Kasumi-1 (cell line): ENCODE data around the gene NXPH1.

ENCODE experiments used
- DNase-seq, 2 experiments: peaks; one replicate each; lab custom pipeline; 2025; lab: John Stamatoyannopoulos, UW

The NXPH1 gene

DNA sequence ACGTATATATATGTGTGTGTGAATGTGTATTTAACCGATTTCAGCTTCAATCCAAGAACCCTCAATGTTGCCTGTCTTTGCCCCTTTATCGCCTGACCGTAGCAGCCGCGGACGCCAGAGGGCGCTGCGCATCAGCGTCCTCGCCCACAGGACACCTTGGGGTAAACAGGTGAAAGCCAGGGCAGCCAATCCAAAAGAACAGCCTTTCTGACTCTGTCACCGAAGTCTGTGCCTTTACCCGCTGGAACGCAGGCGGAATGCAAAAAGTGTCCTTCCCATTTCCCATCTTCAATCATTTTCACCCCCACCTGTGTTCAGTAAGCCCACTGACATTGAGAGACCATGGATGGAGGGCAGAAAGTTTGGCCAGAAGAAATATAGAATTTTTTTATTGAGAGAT is 3.6 kb downstream of the NXPH1 start:
- peak; percentile 0 to 19 for DNase-seq

DNA sequence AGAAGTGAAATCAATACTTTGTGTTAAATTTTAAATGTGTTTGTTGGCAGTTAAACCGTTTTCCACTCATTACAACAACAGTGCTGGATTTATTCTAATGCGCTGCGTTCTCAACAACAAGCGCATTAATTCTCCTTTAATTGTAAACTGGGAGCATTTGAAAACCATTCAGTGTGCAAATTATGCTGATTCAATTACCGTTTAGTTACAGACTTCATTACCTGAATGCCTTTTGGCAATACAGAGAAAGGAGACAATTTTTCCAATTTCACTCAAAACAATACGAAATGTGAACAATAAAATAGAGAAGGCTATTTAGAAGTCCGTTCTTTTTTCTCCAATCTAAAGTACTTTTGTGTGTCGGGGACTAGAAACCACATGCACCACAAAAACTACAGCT is 4.2 kb downstream of the NXPH1 start:
- DNase-seq: no peak

DNA sequence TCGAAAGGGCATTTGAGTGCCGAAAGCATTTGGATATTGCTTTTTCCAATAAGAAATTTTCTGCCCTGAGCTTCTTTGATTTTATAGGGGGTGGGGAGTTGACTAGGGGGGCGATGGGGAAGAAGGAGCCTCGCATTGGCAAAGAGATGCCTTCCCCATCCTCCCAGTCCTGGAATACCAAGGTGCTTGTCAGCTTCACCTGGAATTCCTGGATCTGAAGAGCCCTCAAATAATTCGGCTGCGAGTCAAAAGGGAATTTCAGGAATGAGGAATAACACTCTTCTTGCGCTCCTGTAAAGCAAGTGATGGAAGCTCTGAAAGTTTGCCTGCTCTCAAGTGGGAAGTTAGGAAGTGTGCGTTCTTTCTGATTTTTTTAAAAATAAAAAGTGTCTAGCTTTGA is 7.3 kb downstream of the NXPH1 start:
- no peak for DNase-seq

DNA sequence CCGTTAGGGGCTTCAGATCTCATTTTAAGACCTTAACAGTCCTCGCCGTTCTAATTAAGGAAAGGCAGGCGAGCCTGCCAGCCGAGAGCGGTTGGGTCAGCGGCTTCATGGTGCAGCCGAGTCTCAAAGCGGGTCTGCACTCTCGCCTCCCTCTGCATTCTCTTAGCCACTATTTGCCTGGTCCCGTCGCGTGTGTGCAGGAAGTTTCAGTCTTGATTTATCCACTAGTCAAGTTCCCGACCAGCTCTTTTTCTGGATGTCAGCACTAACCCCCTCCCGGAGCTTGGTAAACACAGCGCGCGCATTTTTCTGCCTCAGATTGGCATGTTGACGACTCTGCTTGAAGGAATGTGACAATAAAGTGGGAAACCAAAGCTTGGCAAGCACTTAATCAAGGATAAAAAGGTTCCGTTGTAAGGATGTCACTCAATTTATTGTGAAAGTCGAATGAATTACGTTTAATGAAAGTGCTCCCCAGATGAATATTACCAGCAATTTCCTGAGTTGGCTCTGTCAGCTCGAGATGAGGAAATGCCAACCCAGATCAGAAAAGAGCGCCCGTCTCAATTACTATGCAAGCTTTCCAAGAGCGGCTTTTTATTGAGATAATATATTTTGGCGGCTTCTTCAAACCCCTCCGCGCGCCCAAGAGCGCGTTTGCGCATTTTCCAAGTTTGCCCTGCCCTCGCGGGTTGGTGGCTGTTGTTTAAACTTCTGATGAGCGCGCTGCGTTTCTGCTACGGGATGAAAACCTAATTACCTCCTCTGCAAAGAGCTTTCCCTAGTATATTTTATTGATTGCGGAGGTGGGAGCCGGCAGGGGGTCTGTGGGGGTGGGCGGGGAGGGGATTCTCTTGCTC is 7.9 kb downstream of the NXPH1 start:
- DNase-seq: no peak

DNA sequence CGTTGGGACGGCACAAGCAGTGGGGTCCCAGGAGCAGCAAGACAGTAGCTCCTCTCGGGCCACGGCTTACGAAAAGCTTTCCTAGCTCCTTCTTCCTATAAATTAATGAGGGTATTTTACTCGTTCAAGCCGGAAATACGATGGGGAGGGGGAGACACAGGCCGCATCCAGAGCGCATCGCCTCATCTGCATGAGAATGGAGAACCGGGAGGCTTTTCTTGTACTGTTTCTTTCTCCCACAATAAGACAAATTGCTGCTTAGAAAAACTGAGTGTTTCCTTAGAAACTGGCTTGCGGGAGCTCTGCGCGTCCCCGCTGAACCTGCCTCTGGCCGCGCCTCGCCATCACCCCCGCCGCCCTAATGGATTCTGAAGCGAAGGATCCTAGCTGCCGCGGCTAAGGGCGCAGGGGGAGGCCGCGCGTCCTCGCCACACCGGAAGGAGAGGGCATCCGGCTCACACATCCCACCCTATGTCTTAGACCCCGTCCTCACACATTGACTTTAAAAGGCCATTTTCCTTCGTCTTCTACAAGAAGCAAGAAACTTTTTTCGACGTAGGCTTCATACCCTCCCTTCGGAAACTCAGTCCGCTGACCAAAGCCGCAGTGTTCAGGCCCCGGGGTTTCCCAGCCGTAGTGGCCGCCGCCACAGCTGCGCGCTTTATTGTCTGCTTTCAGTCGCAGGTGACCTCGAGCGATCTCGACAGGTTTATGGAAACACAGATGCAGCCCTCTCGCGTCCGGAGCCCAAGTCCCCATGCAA is 8.8 kb downstream of the NXPH1 start:
- no peak for DNase-seq

DNA sequence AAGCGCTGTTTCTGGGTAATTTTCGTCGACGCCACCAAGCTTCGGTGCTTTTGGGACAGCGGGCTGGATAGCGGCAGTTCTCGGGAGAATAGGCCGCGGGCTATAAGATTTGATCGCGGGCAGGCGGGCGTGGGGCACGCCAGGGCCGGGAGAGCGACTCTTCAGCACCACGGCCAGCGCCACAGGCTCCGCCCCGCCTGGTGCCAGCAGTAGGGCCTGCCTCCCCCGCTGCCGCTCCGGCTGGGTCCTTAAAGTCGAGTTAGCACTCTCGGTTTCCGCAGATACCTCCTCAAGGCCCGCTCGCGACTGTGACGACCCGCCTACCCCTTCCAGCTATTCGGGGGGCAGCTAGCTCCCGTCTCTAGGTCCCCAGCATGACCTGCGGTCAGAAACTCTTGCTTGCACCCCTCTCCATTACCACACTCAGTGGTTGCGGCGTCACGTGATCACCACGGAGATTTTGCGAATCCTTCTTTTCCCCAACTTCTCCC is 9.4 kb downstream of the NXPH1 start:
- no peak for DNase-seq

DNA sequence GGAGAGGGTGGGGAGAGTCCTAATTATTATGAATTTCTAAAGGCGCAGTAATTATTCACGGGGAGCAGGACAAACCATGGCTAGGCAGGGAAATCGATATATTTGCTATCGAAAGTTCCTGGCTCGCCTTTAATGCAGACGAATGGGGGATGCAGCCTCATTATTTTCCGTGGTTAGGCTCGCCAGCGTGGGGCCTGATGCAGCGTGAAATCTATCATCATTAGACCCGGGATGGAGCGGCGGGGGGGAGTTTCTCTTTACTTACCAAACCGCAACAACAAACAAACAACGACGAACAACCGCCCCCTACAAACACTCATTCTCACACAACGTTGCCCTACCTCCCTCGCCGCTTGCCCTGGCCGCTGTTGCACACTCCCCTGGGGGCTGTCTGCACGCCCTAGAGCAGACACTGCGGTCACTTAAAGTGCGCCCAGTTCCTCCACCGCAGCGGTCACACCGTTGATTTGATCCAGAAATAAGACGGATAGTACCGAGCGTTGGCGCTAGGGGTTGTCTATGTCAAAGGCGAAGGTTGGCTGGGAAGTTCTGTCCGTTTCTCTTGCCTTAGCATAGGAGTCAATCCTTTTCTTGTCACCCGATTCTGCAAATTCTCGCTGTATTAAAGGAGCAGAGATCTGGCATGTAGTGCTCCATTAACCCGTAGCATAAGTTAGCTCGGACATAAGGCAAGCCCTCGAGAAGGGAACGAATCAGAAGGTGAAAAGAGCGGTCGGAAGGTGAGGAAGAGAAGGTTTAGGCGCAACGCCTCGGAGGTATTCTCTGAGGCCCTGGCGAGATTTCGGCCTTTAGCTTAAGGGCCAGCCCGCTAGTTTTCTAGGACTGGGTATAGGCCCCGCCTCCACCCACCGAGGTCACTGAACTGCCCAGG is 10.4 kb downstream of the NXPH1 start:
- DNase-seq: no peak

DNA sequence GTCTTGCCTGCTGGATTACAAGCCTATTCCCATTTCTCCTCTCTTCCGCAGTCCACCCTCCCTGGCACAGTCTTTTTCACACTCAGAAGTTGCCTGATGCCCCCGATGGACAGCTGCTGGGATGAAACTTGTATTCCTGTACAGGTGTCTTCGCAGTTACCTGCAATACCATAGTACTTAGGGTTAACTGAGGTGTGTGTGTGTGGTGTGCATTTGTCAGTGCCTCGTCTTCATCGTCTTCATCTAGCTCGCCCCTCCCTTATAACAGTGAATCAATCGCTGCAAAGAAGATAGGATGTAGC is 11.0 kb downstream of the NXPH1 start:
- no peak for DNase-seq

DNA sequence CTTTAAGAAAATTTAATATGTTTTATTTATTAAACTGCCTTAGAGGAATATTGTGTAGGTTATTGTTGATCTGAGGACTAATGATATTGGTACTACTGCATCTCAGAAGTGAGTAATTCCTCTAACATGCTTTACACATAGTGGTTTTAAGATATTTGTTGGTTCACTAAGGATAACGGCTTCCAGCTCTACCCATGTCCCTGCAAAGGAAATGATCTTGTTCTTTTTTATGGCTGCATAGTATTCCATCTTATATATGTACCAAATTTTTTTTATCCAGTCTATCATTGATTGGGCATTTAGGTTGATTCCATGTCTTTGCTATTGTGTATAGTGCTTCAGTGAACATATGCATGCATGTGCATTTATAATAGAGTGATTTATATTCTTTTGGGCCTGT is 20.1 kb downstream of the NXPH1 start:
- no peak for DNase-seq

DNA sequence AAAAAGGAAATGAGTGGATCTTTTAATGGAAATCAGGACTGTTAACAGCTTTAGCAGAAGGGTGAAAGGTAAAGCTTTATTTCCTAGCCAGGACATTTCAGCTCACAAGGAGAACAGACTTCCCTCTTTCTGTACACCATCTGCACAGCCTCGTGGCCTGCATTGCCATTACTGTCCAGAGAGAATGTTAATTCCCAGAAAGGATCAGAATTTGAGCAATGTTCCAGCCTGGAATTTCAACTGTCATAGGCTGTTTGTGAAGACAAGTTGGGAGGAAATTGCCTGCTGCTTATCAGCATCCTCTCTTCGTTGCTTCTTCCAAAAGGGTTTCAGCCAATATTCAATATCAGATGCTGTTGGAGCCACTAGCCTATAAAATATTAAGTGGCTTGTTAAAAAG is 22.0 kb downstream of the NXPH1 start:
- no peak for DNase-seq

DNA sequence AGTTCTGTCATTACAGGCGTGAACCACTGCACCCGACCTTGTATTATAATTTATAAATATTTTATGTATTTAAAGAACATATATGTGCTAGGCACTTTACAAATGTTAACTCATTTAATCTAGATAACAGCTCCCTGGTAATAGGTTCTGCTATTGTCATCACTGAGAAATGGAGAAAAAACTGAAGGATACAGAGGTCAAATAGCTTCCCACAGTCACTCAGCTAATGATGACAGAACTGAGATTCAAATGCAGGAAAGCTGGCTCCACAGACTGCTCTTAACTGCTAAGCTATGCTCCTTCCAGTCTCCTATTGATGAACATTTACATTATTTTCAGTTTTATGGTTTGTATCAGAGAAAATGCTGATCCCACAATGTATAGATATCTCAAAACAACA is 28.9 kb downstream of the NXPH1 start:
- no peak for DNase-seq

DNA sequence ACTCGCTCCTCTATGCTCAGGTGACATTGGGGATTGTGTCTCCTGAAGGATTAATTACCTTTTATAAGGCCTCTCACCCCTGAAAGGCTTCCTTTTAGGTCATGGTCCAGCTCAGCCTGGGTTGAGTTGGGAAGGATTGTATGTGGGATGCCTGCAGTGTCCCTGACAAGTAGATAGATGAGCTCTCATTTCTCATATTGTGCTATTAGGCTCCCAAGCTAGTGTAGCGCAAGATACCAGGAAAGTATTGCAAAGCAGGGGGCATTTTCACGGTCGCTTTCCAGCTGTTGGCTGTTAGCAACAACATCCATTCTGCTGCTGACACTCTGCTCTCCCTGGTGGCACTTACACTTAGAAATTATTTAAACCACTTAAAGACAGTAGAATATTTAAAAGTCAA is 31.9 kb downstream of the NXPH1 start:
- DNase-seq: no peak

DNA sequence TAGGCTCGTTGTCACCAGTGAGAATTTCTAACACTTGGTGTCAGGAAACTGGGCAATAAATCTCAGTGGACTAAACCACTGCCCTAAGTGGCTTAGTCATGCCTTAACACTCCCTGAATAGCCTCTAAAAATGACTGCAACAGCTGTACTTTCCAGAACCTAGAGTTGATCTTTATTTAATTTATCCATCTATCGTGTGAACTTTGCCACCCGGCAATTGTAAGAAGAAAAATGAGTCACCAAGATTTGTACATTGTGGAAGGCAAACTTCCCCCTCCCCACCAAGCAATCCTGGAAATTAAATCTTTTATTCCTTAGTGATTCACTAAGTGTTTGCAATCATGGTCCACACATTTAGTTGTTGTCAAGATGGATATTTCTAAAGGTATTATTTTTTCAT is 47.1 kb downstream of the NXPH1 start:
- DNase-seq: no peak

DNA sequence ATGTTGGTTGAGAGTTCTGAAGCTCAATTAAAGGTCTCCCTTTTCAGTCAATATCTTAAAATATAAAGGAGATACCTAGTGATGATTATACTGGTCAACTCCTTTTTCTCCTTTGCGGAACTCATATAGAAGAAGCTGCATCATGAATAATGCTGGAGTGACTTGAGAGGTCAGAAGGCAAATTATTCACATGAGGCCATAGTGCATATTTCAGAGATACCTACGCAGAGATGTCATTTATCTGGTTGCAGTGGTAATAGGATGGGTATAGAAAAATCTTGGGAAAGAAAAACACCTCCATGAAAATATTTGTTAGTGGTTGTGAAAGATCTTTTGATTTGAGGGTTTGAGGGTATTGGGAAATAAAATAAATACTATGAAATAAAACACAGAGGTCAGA is 47.7 kb downstream of the NXPH1 start:
- no peak for DNase-seq

DNA sequence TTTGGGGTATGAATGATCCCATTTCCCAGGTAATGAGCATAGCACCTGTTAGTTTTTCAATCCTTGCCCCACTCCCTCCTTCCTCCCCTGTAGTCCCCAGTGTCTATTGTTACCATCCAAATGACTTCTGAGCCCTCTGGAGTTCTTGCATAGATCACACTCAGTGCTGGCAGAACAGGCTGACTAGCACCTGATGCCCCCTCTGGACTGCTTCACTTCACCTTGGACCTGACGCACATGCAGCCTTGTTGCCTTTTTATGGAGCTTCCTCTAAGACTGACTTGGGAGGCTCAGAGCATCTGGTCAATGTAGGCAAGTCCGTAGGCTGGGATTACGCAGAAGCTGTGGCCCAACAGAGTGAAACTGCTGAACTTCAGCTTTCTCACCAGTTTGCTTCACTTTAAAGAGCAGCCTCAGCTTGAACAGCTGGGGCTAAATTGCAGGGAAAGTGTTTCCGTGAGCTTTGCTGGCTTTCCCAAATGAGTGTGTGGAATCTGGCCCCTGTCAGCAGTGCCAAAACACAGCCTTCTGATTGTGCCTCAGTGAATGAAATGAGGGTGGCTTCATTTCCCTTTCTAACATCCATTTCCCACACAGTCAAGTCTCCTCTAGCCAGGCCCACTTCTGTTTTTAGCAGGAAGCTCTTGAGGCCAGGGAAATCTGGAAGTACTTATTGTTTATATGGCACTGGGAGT is 48.5 kb downstream of the NXPH1 start:
- peak; percentile 18 to 26 for DNase-seq

DNA sequence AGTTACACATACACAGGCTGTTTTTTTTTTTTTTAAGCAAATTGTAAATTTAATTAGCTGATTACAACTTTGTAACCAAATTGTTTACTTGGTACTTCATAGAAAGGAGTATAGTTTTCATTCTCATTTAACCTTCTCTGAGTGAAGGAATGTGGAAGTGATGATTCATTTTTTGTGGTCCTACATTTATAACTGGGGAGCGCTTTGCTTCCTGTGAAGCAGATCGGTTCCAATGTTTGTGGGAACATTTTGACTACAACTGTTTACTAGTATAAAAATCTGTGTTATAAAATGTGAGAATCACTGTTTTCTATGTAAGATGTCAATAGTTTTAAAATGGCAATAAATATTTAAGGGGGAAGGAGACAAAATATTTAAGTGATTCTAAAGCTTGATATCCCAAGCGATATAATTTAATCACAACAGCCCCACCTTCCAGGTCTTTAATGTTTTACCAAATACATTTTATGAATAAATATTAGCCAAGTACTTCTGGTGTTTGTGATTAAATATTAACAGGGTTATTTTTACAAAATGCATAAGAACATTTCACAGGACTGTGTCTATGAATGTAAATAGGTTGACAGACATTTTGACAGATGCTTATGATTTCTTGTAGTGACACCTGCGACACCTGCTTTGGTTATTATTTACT is 57.1 kb downstream of the NXPH1 start:
- peak in 1 of 2 experiments; percentile 0 for DNase-seq

DNA sequence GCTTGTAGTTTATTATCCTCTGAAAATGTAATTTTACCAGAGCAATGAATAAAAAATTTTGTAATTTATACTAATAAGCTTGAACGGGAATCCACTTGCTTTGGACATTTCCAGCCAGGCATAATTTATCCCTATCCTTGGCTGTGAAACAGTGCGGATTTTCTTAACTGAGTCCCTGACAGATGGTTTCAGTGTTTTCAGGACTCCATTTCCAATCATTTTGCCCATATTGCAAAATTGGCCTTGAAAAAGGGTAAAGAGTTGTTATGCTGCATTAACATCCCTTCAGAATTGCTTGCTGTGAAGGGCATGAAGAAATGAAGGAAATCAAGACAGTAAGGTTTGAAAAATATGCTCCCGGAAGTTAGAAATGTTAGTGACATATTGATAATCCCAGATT is 57.7 kb downstream of the NXPH1 start:
- DNase-seq: no peak

DNA sequence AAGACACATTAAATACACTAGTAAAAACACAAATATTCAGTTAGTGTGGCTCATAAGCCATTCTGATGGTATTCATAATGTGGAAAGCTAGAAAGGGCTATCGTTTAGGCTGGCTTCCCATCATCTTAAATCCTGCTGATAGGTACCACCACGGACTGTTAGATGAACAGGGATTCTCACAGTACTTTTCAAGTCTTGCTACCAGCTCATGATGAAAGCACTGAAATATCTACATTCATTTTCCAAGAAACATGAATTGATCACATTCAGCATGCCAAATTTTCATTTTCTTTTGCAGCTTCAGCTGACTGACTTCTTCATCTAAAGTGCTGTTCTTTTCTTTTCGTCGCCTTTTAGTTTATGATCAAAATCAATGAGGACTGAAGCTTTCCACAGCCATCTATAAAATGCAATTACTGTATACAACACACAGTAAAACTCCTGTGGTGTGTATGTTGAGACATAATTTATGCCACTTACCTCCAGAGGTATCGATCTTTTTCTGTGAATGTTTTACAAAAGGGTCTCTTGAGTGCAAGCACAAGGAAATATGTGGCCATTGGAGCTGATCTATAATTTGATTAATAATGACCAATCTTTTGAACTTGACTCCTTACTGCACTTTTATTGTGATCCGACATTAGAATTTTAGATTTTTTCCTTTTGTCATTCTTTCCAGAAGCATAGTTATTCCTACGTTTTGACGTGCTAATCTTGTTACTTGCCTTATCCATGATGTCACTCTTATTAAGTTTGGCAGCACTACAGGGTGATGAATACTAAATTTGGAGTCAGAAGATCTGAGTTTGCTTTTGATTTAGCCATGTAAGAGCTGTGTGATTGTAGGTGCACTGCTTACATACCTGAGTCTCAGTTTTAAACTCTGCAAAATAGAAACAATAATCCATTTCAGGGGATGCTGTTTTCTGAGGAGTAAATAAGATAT is 58.4 kb downstream of the NXPH1 start:
- no peak for DNase-seq

DNA sequence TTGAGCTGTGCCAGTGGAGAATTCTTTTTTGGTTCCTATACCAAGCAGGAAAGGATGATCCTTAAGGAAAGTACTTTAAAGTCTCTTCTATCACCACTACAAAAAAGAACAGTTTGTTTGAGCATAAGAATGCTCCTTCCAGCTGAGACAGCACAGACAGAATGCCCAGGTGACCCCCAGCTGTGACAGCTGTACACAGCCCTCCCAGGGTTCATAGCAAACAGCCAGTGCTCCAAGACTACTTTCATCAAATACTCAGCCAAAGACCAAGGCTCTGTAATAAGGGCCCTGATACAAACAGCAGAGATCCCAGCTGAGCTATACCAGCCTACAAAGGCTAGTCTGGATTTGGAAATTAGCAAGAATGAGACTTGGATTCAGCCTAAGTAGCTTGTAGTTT is 65.7 kb downstream of the NXPH1 start:
- DNase-seq: no peak

DNA sequence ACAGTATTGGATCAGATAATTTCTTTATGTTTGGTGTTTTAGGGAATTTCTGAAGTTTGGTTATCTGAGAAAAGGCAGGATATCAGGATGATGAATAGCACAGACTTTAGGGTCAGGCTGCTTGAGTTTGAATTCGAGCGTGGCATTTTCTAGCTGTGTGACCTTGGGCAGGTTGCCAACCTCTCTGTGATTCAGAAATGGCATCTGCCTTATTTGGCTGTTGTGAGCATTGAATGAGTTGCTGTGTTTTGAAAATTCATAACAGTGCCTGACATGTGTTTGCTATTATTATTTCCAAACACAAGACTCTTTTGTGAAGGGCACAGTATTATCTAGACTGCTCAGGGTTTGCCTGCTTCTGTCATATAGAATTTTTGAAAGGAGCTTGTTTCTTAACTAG is 66.9 kb downstream of the NXPH1 start:
- DNase-seq: no peak
